COLO829 (cell line): ENCODE measurements around the gene TIMM23.
A peak's percentile ranks its signal among the peaks of the same experiment; 100 is the strongest.
"Not testable (repeated sequence)": the region's sequence is repeated elsewhere in the genome, so short reads cannot be mapped to it uniquely, and the experiment has no call there.

Source experiments
- DNase-seq: peaks from one replicate; pipeline ENCODE4 v3.0.0; 2012; ENCODE audit warnings: low spot score

TIMM23 gene

GRCh38 chr10:46024948-46025347 is 52.7 kb downstream of the TIMM23 start:
- DNase-seq, result no peak

DNA sequence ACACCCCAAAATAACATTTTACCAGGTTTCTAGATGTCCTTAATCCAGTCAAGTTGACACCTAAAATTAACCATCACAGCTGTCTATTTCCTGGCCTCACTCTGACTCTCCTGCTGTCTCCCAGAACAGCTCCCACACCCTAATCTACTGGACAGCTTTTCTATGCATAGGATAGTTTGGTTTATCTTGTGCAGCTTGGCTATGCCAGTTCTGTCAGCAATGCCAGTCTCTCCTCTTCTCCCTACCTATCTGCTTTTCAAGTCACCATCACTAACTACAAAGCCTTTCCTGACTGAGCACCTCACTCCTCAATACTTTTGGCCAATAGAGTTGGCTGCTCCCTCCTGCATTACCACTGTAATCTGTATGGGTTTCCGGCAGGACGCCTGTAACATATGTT is 53.1 kb downstream of the TIMM23 start:
- DNase-seq, result no peak

DNA sequence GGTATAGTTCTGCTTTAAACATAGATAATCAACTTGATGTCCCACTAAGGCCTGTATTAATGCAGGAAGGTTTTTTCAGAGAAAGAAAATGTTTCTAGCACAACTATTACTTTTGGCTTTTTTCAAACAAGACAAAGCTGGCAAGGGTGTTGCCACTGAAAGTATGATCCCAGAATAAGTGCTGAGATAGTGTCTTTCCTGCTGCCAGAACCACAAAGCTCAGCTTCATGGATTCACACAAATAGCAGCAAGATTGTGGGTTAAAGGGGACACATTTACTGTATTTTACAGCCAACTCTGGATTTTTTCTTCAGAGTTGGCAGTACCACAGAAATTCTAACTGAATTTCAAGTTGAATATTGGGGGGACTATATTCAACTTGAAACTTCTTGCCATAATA is 53.8 kb downstream of the TIMM23 start:
- DNase-seq, result no peak

- no peak for DNase-seq
Observed at GRCh38 chr10:46028584-46029460, 56.5 kb downstream of the TIMM23 start.

DNA sequence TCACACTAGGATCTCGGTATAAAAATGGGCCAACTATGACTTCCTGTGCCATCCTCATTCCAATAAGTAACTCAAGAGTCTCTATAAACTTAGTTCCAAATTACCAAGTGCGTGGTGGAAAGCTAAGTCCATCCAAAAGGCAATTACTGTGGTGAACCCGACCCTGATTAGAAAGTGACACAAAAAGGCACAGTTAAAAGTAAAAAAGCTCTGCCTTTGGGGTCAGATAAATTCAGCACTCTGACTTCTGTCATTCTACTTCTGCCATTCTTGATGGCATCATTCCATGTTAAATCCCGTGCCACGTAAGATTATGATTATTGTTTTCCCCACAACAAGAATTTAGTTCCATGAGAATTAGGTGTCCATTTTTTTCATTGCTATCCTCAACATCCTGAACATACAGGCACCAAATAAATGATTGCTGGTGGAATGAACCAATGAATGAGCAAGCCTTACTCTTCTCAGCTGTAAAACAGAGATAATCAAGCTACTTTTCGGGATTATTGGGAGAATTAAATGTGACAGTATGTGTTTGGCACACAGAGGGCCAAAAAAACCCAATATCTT is 57.3 kb downstream of the TIMM23 start:
- DNase-seq, result no peak

DNA sequence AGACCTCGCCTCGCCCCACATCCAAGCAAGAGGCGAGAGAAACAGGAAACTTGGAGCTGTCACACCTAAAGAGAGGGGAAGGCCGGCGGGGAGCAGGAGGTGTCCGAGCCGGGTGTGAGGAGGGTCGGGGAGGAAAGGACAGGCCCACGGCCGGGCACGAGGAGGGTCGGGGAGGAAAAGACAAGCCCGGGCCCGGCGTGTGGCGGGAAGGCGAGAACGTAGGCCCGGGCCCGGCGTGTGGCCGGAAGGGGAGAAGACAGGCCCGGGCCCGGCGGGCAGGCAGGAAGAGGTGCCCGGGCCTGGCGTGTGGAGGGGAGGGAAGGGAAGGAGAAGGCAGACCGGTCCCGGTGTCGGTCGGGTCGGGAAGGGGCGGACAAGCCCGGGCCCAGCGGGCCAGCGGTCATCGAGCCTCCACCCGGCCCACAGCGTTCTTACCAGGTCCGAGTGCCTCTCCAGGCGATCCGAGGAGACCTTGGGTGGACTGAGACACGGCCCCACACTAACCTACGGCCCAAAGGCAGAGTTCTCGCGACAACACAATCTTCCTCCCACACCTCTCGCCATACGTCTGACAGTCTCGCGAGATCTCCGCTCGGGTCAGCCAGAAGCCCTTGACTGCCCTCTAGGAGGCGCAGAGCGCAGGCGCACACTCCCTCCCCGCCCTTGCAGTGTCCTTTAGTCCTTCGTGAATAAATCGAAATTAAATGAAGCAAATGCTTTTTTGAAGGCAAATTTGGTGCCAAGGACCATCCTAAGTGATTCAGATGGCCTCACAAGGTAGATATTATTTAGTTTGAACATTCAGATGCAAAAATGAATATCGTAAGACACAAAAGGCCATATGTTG is 58.0 kb downstream of the TIMM23 start, which contains the start of gene NCOA4:
TSS of gene NCOA4 (minus strand) at position 533 of the 847 bp plus-strand sequence. CDS start 13,943 bp downstream, outside the sequence.
- peak; percentile 98 for DNase-seq

- no peak for DNase-seq
Observed at GRCh38 chr10:46031648-46032532, 59.6 kb downstream of the TIMM23 start.

DNA sequence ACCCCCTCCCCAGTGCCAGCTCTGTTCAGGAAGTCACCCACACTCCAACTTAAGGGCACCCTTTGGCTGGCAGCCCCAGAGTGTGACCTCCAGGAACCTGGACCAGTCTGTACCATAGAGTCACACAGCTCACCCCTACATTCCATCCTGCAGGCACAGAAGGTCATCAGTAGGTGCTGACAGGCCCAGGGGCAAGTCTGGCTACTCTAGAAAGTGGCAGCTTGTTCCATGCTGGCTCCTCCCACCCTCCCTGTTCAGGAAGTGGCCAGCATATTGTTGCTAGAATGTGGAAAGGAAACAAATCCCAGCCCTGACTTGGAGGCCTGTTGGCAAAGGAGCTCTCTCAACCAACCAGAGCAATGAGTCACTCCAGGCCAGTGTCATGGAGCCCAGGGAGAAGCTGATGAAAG is 61.3 kb downstream of the TIMM23 start:
- DNase-seq, result peak; percentile 22

- no peak for DNase-seq
Observed at GRCh38 chr10:46035923-46036849, 63.9 kb downstream of the TIMM23 start.

DNA sequence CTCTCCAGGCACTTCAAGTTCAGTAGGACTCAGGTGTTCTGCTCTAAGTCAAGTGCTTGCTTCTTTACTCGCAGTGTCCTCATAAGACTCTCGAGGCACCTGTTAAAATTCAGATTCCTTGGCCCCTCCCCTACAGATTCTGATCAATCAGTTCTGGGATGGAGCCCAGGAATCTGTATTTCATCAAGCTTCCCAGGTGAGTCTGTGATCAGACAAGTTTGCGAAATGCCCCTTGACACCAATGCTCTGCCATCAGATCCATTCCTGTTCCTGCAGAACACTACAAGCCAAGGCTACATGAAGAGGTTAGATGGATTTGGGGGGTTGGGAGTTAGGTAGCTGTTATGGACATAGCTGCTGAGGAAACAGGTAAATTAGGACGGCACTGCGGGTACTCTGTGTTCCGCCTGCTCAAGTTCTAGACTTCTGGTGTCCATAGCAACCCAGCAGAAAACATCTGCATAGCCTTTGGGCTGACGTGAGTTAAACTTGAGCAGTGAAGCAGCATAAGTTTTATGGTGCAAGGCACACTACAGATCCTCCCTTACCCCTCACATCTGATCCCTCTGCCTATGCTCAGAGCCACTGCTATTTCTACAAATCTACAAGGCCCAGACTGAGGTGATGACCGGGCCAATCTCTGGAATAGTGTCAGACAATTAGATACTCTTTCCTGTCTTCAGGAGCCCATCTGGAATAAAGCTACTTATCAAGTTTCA is 65.0 kb downstream of the TIMM23 start:
- DNase-seq, result no peak

DNA sequence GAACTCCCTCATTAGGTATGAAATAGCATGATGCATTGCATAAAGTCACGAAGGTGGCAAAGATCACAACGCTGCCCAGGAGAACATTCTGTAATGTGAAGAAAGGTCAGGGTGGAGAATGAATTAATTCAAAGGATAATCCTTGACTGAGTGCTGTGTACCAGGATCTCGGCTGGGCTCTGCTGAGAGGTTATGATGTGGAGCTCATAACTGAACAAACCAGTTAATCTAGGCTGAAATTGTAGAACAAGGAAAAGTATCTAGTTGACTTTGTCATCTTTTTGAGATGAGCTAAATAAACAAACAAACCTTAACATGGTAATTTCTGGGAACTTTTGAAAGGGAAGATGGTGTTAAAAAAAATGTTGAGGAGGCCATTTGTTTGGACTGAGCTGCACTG is 67.7 kb downstream of the TIMM23 start:
- DNase-seq, result no peak

GRCh38 chr10:46042527-46042926 is 70.2 kb downstream of the TIMM23 start:
- no peak for DNase-seq

GRCh38 chr10:46046261-46046660 is 74.0 kb downstream of the TIMM23 start, which contains the start of gene MSMB:
Gene MSMB, minus strand, starts transcription at chr10:46046269. Its CDS starts 32 bp downstream, at chr10:46046237.
- no peak for DNase-seq

- no peak for DNase-seq
Observed at GRCh38 chr10:46048152-46048551, 75.9 kb downstream of the TIMM23 start.

DNA sequence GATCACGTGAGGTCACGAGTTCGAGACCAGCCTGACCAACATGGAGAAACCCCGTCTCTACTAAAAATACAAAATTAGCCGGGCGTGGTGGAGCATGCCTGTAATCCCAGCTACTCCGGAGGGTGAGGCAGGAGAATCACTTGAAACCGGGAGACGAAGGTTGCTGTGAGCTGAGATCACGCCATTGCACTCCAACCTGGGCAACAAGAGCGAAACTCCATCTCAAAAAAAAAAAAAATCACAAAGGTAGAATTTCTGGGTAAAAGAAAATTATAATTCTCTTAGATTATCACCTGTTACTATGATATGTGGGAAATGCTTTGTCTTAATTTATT is 77.2 kb downstream of the TIMM23 start:
- not testable (repeated sequence) for DNase-seq

- no peak for DNase-seq
Observed at GRCh38 chr10:46050941-46051623, 78.8 kb downstream of the TIMM23 start.

DNA sequence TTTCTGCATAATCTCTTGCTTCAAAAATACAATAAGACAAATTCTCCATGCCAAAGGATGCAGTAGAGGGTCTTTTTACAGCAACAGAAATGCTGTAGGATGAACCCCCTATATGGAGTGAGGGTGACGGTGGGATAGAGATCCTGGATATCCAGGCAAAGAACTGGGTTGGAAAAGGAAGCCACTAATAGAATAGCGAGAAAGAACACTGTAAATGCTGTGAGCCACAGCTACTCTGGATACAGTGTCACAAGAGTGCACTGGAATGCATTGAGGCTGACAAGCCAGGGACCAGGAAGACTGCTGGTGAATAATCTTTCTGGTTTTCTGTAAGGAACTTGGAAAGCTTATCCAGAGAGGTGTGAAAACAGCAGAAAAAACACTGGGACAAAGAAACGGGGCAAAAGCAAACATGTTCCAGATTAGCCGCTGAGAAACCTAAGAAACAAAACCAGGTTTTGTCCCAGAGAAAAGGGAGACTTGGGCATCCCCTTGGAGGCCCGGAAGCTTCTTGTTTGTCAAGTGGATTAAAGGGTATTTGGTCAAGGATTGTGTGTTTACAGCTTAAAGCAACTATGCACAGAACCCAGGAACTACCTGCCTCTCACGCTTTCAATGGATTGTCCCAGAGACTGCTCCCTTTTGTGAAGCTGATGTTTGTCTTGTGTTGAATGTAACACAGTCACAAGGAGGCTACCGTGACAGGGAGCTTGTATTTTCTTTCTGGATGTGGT is 79.9 kb downstream of the TIMM23 start:
- DNase-seq, result no peak

GRCh38 chr10:46052791-46053375 is 80.6 kb downstream of the TIMM23 start:
- no peak for DNase-seq
